Neural progenitor cell (in vitro differentiated cells): ENCODE data around the gene CCSER1. TPM values are rescaled to one million over a fixed set of nuclear protein-coding genes. Genes with fewer than 3 reads are reported as not detected.

Experiments
- DNase-seq: peaks from one replicate; pipeline ENCODE4 v3.0.0-alpha.2; 2016; ENCODE audit warnings: low spot score
- H2AFZ ChIP-seq: fragments of 200-600 bp; sonication (generic); replicated peaks from 2 replicates; pipeline ENCODE4 v1.6.1; 2016; ENCODE audit warnings: antibody characterized with exemption
- H3F3A ChIP-seq: fragments of 200-600 bp; sonication (generic); 2 replicates; pipeline ENCODE4 v1.6.1; 2016; ENCODE audit warnings: antibody characterized with exemption, low read depth
- H3K27ac ChIP-seq: fragments of 200-600 bp; sonication (generic); 2 replicates; pipeline ENCODE4 v1.5.1; 2016; ENCODE audit warnings: mild to moderate bottlenecking
- H3K27me3 ChIP-seq: fragments of 200-600 bp; sonication (generic); 2 replicates; pipeline ENCODE4 v1.6.1; 2016; ENCODE audit warnings: mild to moderate bottlenecking, moderate library complexity
- H3K36me3 ChIP-seq: fragments of 200-600 bp; sonication (generic); 2 replicates; pipeline ENCODE4 v1.5.1; 2016
- H3K4me1 ChIP-seq: fragments of 200-600 bp; sonication (generic); 2 replicates; pipeline ENCODE4 v1.6.1; 2016; ENCODE audit warnings: mixed run types
- H3K4me2 ChIP-seq: fragments of 200-600 bp; sonication (generic); 2 replicates; pipeline ENCODE4 v1.6.1; 2016
- H3K4me3 ChIP-seq: fragments of 200-600 bp; sonication (generic); 2 replicates; pipeline ENCODE4 v1.5.1; 2016
- H3K79me2 ChIP-seq: fragments of 200-600 bp; sonication (generic); 2 replicates; pipeline ENCODE4 v1.6.1; 2016; ENCODE audit warnings: low read depth
- H3K9ac ChIP-seq: fragments of 200-600 bp; sonication (generic); 2 replicates; pipeline ENCODE4 v1.6.1; 2016
- H3K9me3 ChIP-seq: fragments of 200-600 bp; sonication (generic); 2 replicates; pipeline ENCODE4 v1.5.1; 2016; ENCODE audit warnings: low read depth
- H4K20me1 ChIP-seq: fragments of 200-600 bp; sonication (generic); 2 replicates; pipeline ENCODE4 v1.6.1; 2016; ENCODE audit warnings: low read depth
- H3K27ac Mint-ChIP-seq: 3 replicates; pipeline ENCODE4 v1.8.0; 2021; ENCODE audit warnings: mixed read lengths
- H3K27me3 Mint-ChIP-seq: 2 replicates; pipeline ENCODE4 v1.8.0; 2022; ENCODE audit warnings: low read depth, mild to moderate bottlenecking, inconsistent platforms, moderate library complexity, mixed read lengths; ENCODE audit not compliant: insufficient read depth
- H3K36me3 Mint-ChIP-seq: 3 replicates; pipeline ENCODE4 v1.8.0; 2021; ENCODE audit warnings: mixed read lengths
- H3K4me1 Mint-ChIP-seq: 3 replicates; pipeline ENCODE4 v1.8.0; 2021; ENCODE audit warnings: mixed read lengths
- H3K4me3 Mint-ChIP-seq: 3 replicates; pipeline ENCODE4 v1.8.0; 2021; ENCODE audit warnings: mild to moderate bottlenecking, moderate library complexity, mixed read lengths
- H3K9me3 Mint-ChIP-seq: 3 replicates; pipeline ENCODE4 v1.8.0; 2020; ENCODE audit warnings: mixed read lengths
- CTCF ChIP-seq: fragments of 200-600 bp; sonication (generic); IDR thresholded peaks from 2 replicates; pipeline ENCODE4 v1.5.1; 2017; ENCODE audit warnings: antibody characterized with exemption, mild to moderate bottlenecking
- EZH2 ChIP-seq: fragments of 200-600 bp; sonication (generic); IDR thresholded peaks from 2 replicates; pipeline ENCODE4 v1.6.1; 2017; ENCODE audit warnings: antibody characterized with exemption, mild to moderate bottlenecking, moderate library complexity
- EZH2phosphoT487 ChIP-seq: fragments of 200-600 bp; sonication (generic); IDR thresholded peaks from 2 replicates; pipeline ENCODE4 v1.6.1; 2017; ENCODE audit warnings: antibody characterized with exemption
- total RNA-seq: library from RNA; depleted of rRNA; stranded (reverse); fragments of >200 nt; gene quantifications from 2 replicates; pipeline ENCODE4 v1.2.3, GENCODE V29; 2015; ENCODE audit warnings: low replicate concordance

The CCSER1 gene
- total RNA-seq, 1 donor from 2014 or later = 0.77 TPM

GRCh38 chr4:90187148-90187884, 60.1 kb downstream of the CCSER1 start:
- no peak overlapping the region for H3K27ac ChIP-seq
- Mint-ChIP-seq H3K4me3 (no peak overlapping the region), H3K27ac (no peak overlapping the region), H3K9me3 (no peaks in the 10 kb centered on the region), H3K36me3 (no peaks in the 10 kb centered on the region), H3K4me1 (no peaks in the 10 kb centered on the region), H3K27me3 (no peaks in the 10 kb centered on the region)
- no peaks in the 10 kb centered on the region for H4K20me1 ChIP-seq
- H3K27me3 ChIP-seq = no peaks in the 10 kb centered on the region
- no peaks in the 10 kb centered on the region for H3K36me3 ChIP-seq
- TF ChIP-seq EZH2phosphoT487 (no peak), CTCF (no peak), EZH2 (no peak)
- no peak for DNase-seq
- no peak overlapping the region for H3K4me3 ChIP-seq
- no peak overlapping the region for H3K4me2 ChIP-seq
- no peak overlapping the region for H2AFZ ChIP-seq
- no peaks in the 10 kb centered on the region for H3K4me1 ChIP-seq
- H3K79me2 ChIP-seq = no peaks in the 10 kb centered on the region
- no peaks in the 10 kb centered on the region for H3F3A ChIP-seq
- H3K9ac ChIP-seq = no peak overlapping the region
- H3K9me3 ChIP-seq = no peaks in the 10 kb centered on the region

- no peaks in the 10 kb centered on the region for H3K4me1 Mint-ChIP-seq
- H3K9ac ChIP-seq = no peak overlapping the region
- no peak for DNase-seq
- no peaks in the 10 kb centered on the region for H3K9me3 Mint-ChIP-seq
- TF ChIP-seq EZH2 (no peak), EZH2phosphoT487 (no peak), CTCF (no peak)
- no peaks in the 10 kb centered on the region for H3K27me3 ChIP-seq
- no peak overlapping the region for H3K27ac Mint-ChIP-seq
- no peak overlapping the region for H3K4me2 ChIP-seq
- H3K4me3 ChIP-seq = no peak overlapping the region
- no peaks in the 10 kb centered on the region for H4K20me1 ChIP-seq
- no peak overlapping the region for H3K27ac ChIP-seq
- H3K79me2 ChIP-seq = no peaks in the 10 kb centered on the region
- H3F3A ChIP-seq = no peaks in the 10 kb centered on the region
- H3K4me3 Mint-ChIP-seq = no peak overlapping the region
- no peak overlapping the region for H2AFZ ChIP-seq
- no peaks in the 10 kb centered on the region for H3K36me3 ChIP-seq
- H3K4me1 ChIP-seq = no peaks in the 10 kb centered on the region
- H3K9me3 ChIP-seq = no peaks in the 10 kb centered on the region
- H3K36me3 Mint-ChIP-seq = no peaks in the 10 kb centered on the region
- no peaks in the 10 kb centered on the region for H3K27me3 Mint-ChIP-seq
These were observed 62.0 kb downstream of the CCSER1 start for GRCh38 chr4:90189178-90189577.

GRCh38 chr4:90189946-90190345, 62.8 kb downstream of the CCSER1 start:
- H3K4me3 Mint-ChIP-seq = no peak overlapping the region
- Histone ChIP-seq H3K4me3 (no peak overlapping the region), H3K4me2 (no peak overlapping the region), H3K27ac (no peak overlapping the region), H3K36me3 (no peaks in the 10 kb centered on the region), H3K79me2 (no peaks in the 10 kb centered on the region), H3K9me3 (no peaks in the 10 kb centered on the region), H3F3A (no peaks in the 10 kb centered on the region), H3K27me3 (no peaks in the 10 kb centered on the region), H2AFZ (no peak overlapping the region), H4K20me1 (no peaks in the 10 kb centered on the region), H3K9ac (no peak overlapping the region), H3K4me1 (no peaks in the 10 kb centered on the region)
- H3K36me3 Mint-ChIP-seq = no peaks in the 10 kb centered on the region
- H3K27ac Mint-ChIP-seq = no peak overlapping the region
- no peak for DNase-seq
- no peaks in the 10 kb centered on the region for H3K4me1 Mint-ChIP-seq
- H3K27me3 Mint-ChIP-seq = no peaks in the 10 kb centered on the region
- no peaks in the 10 kb centered on the region for H3K9me3 Mint-ChIP-seq
- TF ChIP-seq CTCF = no peak
- TF ChIP-seq EZH2phosphoT487 = no peak
- no peak for TF ChIP-seq EZH2
